Measurements from ENCODE around the gene GMDS. TPM values are rescaled to one million over a fixed set of nuclear protein-coding genes. Genes with fewer than 3 reads are reported as not detected.
A peak's percentile ranks its signal among the peaks of the same experiment; 100 is the strongest.

GMDS gene
- total and polyA plus RNA-seq, 4 donors: 7.3 to 28.3 (median 16.1) TPM

DNA sequence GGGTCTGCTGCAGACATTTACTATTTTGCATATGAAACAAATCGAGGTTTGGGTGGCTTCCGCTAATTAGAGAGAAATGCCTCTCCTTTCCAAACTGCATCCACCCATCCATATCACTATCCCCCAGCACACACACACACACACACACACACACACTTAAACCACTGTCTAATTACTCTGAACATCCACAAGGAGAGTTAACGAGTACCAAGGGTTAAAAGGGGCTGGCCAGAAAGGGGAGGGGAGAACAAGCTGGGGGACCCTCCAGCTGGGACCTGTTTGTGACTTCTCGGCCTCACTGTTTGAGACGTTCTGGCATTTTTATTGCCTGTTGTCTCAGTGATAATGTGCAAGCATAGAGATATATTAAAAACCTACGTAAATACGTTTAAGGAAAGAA lies 374.5 kb downstream of the GMDS start:
- peaks cover 0 to 69% (median 49%) of the 10 kb centered on the region in 3 donors for H3K27me3 ChIP-seq (ENCODE audit: control insufficient read depth in 3 of 3, insufficient read depth in 3 of 3, low read length in 2 of 3)

DNA sequence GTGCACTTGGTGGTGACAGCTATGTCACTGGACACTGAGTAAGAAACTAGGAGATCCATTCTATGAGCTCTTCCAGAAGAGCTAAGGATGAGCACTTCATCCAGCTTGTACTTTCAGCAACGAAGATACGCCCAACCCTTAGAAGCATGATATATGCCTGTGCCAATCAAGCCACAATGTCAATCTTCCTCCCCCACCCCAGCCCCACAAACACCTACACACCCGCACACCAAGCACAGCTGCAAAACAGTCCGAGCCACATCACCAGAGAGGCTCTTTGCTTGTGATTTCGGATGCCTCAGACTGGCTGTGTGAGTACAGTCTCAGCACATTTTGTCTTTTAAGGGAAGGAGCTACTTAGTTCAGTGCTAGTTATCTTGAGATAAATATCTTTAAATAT lies 375.2 kb downstream of the GMDS start:
- DNase-seq: no peak
- Histone ChIP-seq H3K9me3 (ENCODE audit: control insufficient read depth in 4 of 4, insufficient read depth in 3 of 4, low read length in 3 of 4) (no peaks in the 10 kb centered on the region), H3K27ac (ENCODE audit: low read depth in 1 of 2, low read length in 1 of 2) (no peak overlapping the region), H3K9ac (ENCODE audit: insufficient read depth in 1 of 2, low read length in 2 of 2) (no peak overlapping the region), H3K4me1 (ENCODE audit: control insufficient read depth in 5 of 5, insufficient read depth in 5 of 5, low read length in 5 of 5) (peaks cover 0 to 25% (median 9%) of the 10 kb centered on the region in 5 donors), H3K36me3 (ENCODE audit: control insufficient read depth in 4 of 4, insufficient read depth in 4 of 4, low read length in 4 of 4) (no peaks in the 10 kb centered on the region), H3K27me3 (ENCODE audit: control insufficient read depth in 3 of 3, insufficient read depth in 3 of 3, low read length in 2 of 3) (peaks cover 0 to 69% (median 53%) of the 10 kb centered on the region in 3 donors), H3K4me3 (no peak overlapping the region)
- TF ChIP-seq, protein P1, sequence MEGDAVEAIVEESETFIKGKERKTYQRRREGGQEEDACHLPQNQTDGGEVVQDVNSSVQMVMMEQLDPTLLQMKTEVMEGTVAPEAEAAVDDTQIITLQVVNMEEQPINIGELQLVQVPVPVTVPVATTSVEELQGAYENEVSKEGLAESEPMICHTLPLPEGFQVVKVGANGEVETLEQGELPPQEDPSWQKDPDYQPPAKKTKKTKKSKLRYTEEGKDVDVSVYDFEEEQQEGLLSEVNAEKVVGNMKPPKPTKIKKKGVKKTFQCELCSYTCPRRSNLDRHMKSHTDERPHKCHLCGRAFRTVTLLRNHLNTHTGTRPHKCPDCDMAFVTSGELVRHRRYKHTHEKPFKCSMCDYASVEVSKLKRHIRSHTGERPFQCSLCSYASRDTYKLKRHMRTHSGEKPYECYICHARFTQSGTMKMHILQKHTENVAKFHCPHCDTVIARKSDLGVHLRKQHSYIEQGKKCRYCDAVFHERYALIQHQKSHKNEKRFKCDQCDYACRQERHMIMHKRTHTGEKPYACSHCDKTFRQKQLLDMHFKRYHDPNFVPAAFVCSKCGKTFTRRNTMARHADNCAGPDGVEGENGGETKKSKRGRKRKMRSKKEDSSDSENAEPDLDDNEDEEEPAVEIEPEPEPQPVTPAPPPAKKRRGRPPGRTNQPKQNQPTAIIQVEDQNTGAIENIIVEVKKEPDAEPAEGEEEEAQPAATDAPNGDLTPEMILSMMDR (IDR thresholded peaks at IDR 0.05; ENCODE audit: control extremely low read depth, extremely low read depth): no peak
- no peak for ATAC-seq (ENCODE audit: insufficient read depth, low FRiP score)
- 84 to 96% methylated on average over 5 of the region's 5 CpGs for WGBS, 2 donors

More for the DNA sequence above, 374.5 kb downstream of the GMDS start:
- peaks cover 0 to 25% (median 9%) of the 10 kb centered on the region in 5 donors for H3K4me1 ChIP-seq (ENCODE audit: control insufficient read depth in 5 of 5, insufficient read depth in 5 of 5, low read length in 5 of 5)
- ATAC-seq (ENCODE audit: insufficient read depth, low FRiP score): no peak
- H3K9me3 ChIP-seq (ENCODE audit: control insufficient read depth in 4 of 4, insufficient read depth in 3 of 4, low read length in 3 of 4): no peaks in the 10 kb centered on the region
- 71 to 85% methylated on average over 7 of the region's 7 CpGs for WGBS, 2 donors
- H3K36me3 ChIP-seq (ENCODE audit: control insufficient read depth in 4 of 4, insufficient read depth in 4 of 4, low read length in 4 of 4): no peaks in the 10 kb centered on the region
- TF ChIP-seq, protein P1 (IDR thresholded peaks at IDR 0.05; ENCODE audit: control extremely low read depth, extremely low read depth): no peak
- H3K9ac ChIP-seq (ENCODE audit: insufficient read depth in 1 of 2, low read length in 2 of 2): no peak overlapping the region
- H3K27ac ChIP-seq (ENCODE audit: low read depth in 1 of 2, low read length in 1 of 2): no peak overlapping the region
- no peak overlapping the region for H3K4me3 ChIP-seq
- peak; percentile 83 to 95 (median 94) for DNase-seq

GRCh38 chr6:1869769-1870168 lies 375.6 kb downstream of the GMDS start:
- DNase-seq: no peak

More at GRCh38 chr6:1869769-1870168, 375.6 kb downstream of the GMDS start:
- no peak overlapping the region for H3K9ac ChIP-seq (ENCODE audit: insufficient read depth in 1 of 2, low read length in 2 of 2)
- 94 to 97% methylated on average over 6 of the region's 6 CpGs for WGBS, 2 donors
- peaks cover 0 to 69% (median 54%) of the 10 kb centered on the region in 3 donors for H3K27me3 ChIP-seq (ENCODE audit: control insufficient read depth in 3 of 3, insufficient read depth in 3 of 3, low read length in 2 of 3)
- TF ChIP-seq, protein P1 (IDR thresholded peaks at IDR 0.05; ENCODE audit: control extremely low read depth, extremely low read depth): no peak
- H3K27ac ChIP-seq (ENCODE audit: low read depth in 1 of 2, low read length in 1 of 2): no peak overlapping the region
- ATAC-seq (ENCODE audit: insufficient read depth, low FRiP score): no peak
- H3K36me3 ChIP-seq (ENCODE audit: control insufficient read depth in 4 of 4, insufficient read depth in 4 of 4, low read length in 4 of 4): no peaks in the 10 kb centered on the region
- H3K4me1 ChIP-seq (ENCODE audit: control insufficient read depth in 5 of 5, insufficient read depth in 5 of 5, low read length in 5 of 5): peaks cover 0 to 25% (median 9%) of the 10 kb centered on the region in 5 donors
- no peak overlapping the region for H3K4me3 ChIP-seq
- H3K9me3 ChIP-seq (ENCODE audit: control insufficient read depth in 4 of 4, insufficient read depth in 3 of 4, low read length in 3 of 4): no peaks in the 10 kb centered on the region

All from lung (tissue), 12 donors.